HEK293T (cell line): ENCODE measurements around the gene ZIC5.

Source experiments
- CTCF ChIA-PET: fragments of 350-600 bp; formaldehyde crosslinking; extraction: SDS; loops from one replicate; lab custom pipeline; 2021; ENCODE audit warnings: antibody characterized with exemption, inconsistent platforms; lab: Yijun Ruan, JAX
- POLR2A ChIA-PET: fragments of 350-600 bp; formaldehyde crosslinking; extraction: SDS; loops from one replicate; lab custom pipeline; 2020; ENCODE audit warnings: antibody characterized with exemption, inconsistent platforms; lab: Yijun Ruan, JAX
- DNase-seq: peaks from one replicate; pipeline ENCODE4 v3.0.0; 2012; ENCODE audit warnings: mixed read lengths; ENCODE audit errors: extremely low spot score
- ARNT ChIP-seq: fragments of 450-650 bp; IDR thresholded peaks from 2 replicates; pipeline ENCODE4 v1.6.1; 2017; ENCODE audit warnings: mild to moderate bottlenecking
- BHLHE40 ChIP-seq: fragments of 450-650 bp; IDR thresholded peaks from 2 replicates; pipeline ENCODE4 v1.6.1; 2016; ENCODE audit warnings: mild to moderate bottlenecking, moderate library complexity, borderline replicate concordance
- CTBP1 ChIP-seq: fragments of 450-650 bp; IDR thresholded peaks from 2 replicates; pipeline ENCODE4 v1.6.1; 2016; ENCODE audit warnings: borderline replicate concordance
- ELF4 ChIP-seq: fragments of 450-650 bp; IDR thresholded peaks from 2 replicates; pipeline ENCODE4 v1.6.1; 2017; ENCODE audit warnings: antibody characterized with exemption
- FOXA1 ChIP-seq: fragments of 450-650 bp; IDR thresholded peaks from 2 replicates; pipeline ENCODE4 v1.6.1; 2016; ENCODE audit warnings: mild to moderate bottlenecking
- FOXK2 ChIP-seq: fragments of 450-650 bp; IDR thresholded peaks from 2 replicates; pipeline ENCODE4 v1.6.1; 2016; ENCODE audit warnings: mild to moderate bottlenecking
- FOXM1 ChIP-seq: fragments of 450-650 bp; IDR thresholded peaks from 2 replicates; pipeline ENCODE4 v1.6.1; 2017; ENCODE audit warnings: mild to moderate bottlenecking, borderline replicate concordance
- HDGF ChIP-seq: fragments of 450-650 bp; IDR thresholded peaks from 2 replicates; pipeline ENCODE4 v1.6.1; 2017; ENCODE audit warnings: antibody characterized with exemption, borderline replicate concordance
- L3MBTL2 ChIP-seq: fragments of 450-650 bp; conservative IDR thresholded peaks from 2 replicates; pipeline ENCODE4 v1.6.1; 2016; ENCODE audit warnings: mild to moderate bottlenecking
- LEF1 ChIP-seq: fragments of 450-650 bp; IDR thresholded peaks from 2 replicates; pipeline ENCODE4 v1.6.1; 2017; ENCODE audit warnings: mild to moderate bottlenecking, borderline replicate concordance
- NFRKB ChIP-seq: fragments of 450-650 bp; IDR thresholded peaks from 2 replicates; pipeline ENCODE4 v1.6.1; 2016; ENCODE audit warnings: mild to moderate bottlenecking, moderate library complexity
- SP1 ChIP-seq: fragments of 450-650 bp; IDR thresholded peaks from 2 replicates; pipeline ENCODE4 v1.6.1; 2017
- SUZ12 ChIP-seq: fragments of 450-650 bp; IDR thresholded peaks from 2 replicates; pipeline ENCODE4 v1.6.1; 2016; ENCODE audit warnings: mild to moderate bottlenecking
- TARDBP ChIP-seq: fragments of 450-650 bp; IDR thresholded peaks from 2 replicates; pipeline ENCODE4 v1.6.1; 2016
- ZNF384 ChIP-seq: fragments of 450-650 bp; IDR thresholded peaks from 2 replicates; pipeline ENCODE4 v1.6.1; 2016
- TF ChIP-seq, protein P1 (sequence below): fragments of 450-650 bp; IDR thresholded peaks from 2 replicates; pipeline ENCODE4 v1.6.1; 2016

Gene ZIC5

DNA sequence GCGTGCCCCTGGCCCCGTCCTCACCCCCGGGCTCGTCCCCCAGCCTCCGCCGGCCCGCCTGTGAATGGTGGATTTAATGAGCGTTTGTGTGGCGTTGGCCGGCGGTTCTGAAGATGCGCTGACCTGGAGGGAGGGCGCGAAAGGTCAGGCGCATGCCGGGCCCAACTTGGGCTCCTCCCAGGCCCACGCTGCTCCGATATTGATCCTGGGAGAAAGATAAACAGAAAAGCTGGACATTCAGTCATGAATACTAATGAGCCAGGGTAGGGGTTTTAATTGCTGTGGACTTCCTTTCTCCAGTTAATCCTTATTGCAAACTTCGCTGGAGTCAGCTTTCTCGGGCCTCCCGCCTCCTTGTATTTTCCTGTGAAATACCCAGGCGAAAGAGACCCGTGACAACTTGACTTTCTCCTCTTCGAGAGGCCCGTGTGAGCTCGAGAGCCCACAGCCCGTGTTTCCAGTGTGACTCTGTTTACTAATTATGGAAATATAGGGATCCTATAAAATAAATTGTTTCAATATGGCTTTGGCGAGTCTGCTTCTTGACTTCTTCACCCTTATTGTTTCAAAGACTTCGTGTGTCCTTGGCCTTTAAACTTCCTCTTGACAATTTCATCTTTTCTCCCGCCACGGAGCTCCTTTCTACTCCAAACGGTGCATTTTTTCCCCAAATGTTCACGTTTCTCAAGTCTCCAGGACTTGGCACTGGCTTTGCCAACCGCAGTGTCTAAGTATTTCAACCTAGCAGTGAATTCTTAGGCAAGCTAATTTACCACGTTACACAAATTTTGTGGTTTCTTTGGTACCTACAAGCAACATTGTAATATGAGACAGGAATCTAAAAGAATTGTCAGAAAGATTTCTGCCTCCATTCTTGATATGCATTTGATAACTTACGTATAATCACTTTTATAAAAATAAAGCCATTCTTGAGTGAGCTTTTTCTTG is 20.5 kb upstream of the ZIC5 start:
- ChIA-PET POLR2A (interaction anchor here (1.0 to 6.2 kb wide), 7 partner anchors 8 to 97 kb away, joined by 3 to 37 read pairs (median 4); partner anchors contain the start of genes PCCA, ZIC2 and ZIC5), CTCF (interaction anchor here (0.6 to 0.9 kb wide), 3 partner anchors 243 to 393 kb away, joined by 3 read pairs; no protein-coding TSS in a partner anchor)
- DNase-seq: no peak
- TF ChIP-seq ZNF384 (no peak), NFRKB (no peak), CTBP1 (no peak)

DNA sequence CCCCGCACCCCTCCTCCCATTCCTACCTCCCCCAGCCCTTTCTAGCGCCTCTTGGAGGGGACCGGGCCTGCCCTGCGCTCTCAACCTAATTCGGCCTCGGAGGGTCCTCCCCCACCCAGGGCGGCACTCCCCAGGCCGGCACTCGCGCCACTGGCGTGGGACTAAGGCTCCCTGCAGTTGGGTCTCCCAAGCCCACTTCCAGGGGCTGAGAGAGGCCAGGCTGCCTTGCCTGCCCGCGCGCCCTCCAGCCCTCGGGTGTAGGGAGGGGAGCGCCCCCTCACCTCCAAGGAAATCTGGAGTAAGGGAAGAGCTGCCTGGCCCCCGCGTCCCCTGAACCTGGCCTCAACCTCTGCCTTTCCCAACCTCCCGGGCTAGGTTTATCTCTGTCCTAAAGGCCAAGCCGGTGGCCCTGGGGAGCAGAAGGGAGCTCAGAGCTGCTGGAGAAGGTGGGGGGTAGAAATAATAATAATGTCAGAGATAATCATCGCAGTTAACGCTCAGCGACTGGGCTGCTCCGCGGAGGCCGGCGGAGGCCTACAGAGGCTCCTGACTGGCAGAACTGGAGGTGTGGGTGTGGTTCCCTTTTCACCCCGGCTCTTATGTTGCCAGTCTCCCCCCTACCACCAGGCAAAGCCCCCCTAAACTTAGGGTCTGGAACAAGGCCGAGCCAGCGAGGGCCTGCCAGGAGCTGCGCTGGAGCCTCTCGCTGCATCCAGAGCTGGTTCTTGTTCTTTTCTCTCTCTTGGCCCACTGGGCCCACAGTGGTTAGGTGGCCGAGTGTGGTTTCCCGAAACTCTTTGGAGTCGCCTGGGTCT is 19.7 kb upstream of the ZIC5 start:
- ChIA-PET CTCF (interaction anchor here (0.9 kb wide), 1 partner anchor 335 kb away, joined by 3 read pairs; no protein-coding TSS in a partner anchor), POLR2A (interaction anchor here (1.2 to 6.2 kb wide), 7 partner anchors 8 to 98 kb away, joined by 3 to 37 read pairs (median 5); partner anchors contain the start of genes PCCA, ZIC2 and ZIC5)
- no peak for TF ChIP-seq L3MBTL2
- TF ChIP-seq, protein P1, sequence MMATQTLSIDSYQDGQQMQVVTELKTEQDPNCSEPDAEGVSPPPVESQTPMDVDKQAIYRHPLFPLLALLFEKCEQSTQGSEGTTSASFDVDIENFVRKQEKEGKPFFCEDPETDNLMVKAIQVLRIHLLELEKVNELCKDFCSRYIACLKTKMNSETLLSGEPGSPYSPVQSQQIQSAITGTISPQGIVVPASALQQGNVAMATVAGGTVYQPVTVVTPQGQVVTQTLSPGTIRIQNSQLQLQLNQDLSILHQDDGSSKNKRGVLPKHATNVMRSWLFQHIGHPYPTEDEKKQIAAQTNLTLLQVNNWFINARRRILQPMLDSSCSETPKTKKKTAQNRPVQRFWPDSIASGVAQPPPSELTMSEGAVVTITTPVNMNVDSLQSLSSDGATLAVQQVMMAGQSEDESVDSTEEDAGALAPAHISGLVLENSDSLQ: peak; percentile 26; the same call in 1 of the 2 replicates
- no peak for DNase-seq

DNA sequence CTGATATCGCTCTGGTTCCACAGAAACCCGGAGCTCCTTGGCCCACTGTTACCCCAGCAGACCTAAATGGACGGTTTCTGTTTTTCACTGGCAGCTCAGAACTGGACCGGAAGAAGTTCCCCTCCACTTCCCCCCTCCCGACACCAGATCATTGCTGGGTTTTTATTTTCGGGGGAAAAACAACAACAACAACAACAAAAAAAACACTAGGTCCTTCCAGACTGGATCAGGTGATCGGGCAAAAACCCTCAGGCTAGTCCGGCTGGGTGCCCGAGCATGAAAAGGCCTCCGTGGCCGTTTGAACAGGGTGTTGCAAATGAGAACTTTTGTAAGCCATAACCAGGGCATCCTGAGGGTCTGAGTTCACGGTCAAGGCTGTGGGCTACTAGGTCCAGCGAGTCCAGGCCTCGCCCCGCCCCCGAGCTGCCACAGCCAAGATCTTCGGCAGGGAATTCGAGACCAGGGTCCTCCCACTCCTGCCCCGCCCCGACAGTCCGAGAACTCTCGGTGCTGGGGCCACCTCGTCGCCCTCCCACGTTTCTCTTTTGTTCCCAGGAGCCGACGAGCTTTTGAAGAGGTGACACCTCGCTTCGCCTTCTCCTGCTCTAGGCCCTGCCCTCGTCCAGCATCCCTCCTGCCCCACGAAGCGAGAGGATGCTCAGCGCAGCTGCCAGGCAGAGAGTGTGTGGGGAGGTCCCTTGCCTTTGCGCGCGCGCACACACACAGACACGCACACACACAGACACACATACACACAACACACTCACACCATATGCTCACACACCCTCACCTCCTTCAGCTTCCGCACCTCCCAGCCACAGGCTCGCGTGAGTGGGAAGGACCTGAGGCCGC is 18.8 kb upstream of the ZIC5 start:
- CTCF ChIA-PET: interaction anchor here (0.6 kb wide), 1 partner anchor 11 kb away, joined by 4 read pairs; no protein-coding TSS in a partner anchor
- TF ChIP-seq FOXM1 (no peak), HDGF (0 out of 2 replicates have a peak, but pooled peaks have one; percentile 23), L3MBTL2 (peak; percentile 78), CTBP1 (peak; percentile 18; the same call in 1 of the 2 replicates), TARDBP (peak; percentile 91)
- TF ChIP-seq, protein P1: no peak

DNA sequence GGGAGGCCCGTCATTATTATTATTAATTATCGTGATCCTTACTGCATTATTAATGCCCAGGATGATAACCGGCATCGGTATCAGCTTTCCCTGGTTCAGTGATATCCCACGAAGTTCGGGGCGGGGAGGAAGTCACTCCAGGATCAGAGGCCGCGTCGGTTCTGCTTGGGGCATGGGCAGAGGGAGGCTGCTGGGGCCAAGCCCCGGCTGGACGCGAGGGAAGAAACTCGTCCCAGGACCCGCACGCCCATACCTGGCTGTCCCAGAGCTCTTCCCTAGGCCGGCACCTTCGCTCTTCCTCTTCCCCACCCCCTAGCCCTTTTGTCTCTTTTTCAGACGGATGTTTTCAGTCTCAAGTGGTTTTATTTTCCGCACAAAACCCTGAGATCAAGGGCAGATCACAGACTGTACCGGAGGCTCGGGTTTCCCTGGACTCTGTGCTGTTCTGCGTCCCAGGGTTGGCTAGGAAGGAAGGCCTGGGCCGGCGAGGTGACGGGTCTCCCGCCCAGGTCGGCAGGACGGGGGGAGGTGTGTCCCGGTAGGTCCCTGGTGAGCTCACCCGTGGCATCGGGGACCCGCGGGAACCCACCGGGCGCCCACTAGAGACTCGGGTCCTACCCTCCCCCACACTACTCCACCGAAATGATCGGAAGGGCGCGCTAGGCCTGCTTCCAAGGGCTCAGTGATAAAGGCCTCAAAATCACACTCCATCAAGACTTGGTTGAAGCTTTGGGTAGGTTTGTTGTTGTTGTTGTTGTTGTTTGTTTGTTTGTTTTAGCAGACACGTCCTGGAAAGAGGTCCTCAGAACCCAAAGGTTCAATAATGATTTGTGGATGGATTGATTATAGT is 17.9 kb upstream of the ZIC5 start:
- no peak for DNase-seq
- ChIA-PET CTCF (interaction anchor here (0.6 kb wide), 1 partner anchor 12 kb away, joined by 4 read pairs; no protein-coding TSS in a partner anchor), POLR2A (interaction anchor here (1.1 to 6.2 kb wide), 6 partner anchors 8 to 100 kb away, joined by 3 to 37 read pairs (median 6); partner anchors contain the start of genes PCCA, ZIC2 and ZIC5)
- no peak for TF ChIP-seq TARDBP
- no peak for TF ChIP-seq BHLHE40
- no peak for TF ChIP-seq ELF4
- TF ChIP-seq FOXA1: no peak
- TF ChIP-seq ZNF384: no peak
- no peak for TF ChIP-seq FOXK2
- no peak for TF ChIP-seq SUZ12
- TF ChIP-seq FOXM1: no peak
- TF ChIP-seq, protein P1: no peak
- TF ChIP-seq NFRKB: no peak
- TF ChIP-seq HDGF: no peak
- no peak for TF ChIP-seq SP1
- no peak for TF ChIP-seq ARNT
- TF ChIP-seq L3MBTL2: no peak
- no peak for TF ChIP-seq CTBP1
- TF ChIP-seq LEF1: no peak

More for the DNA sequence above, 18.8 kb upstream of the ZIC5 start:
- POLR2A ChIA-PET: interaction anchor here (1.1 to 6.2 kb wide), 7 partner anchors 9 to 99 kb away, joined by 3 to 37 read pairs (median 5); partner anchors contain the start of genes PCCA, ZIC2 and ZIC5
- no peak for DNase-seq
